ENCODE measurements around the gene ZBTB32. TPM values are rescaled to one million over a fixed set of nuclear protein-coding genes. Genes with fewer than 3 reads are reported as not detected.

Gene ZBTB32
- total RNA-seq, 1 experiment from 2014 or later: not detected

DNA sequence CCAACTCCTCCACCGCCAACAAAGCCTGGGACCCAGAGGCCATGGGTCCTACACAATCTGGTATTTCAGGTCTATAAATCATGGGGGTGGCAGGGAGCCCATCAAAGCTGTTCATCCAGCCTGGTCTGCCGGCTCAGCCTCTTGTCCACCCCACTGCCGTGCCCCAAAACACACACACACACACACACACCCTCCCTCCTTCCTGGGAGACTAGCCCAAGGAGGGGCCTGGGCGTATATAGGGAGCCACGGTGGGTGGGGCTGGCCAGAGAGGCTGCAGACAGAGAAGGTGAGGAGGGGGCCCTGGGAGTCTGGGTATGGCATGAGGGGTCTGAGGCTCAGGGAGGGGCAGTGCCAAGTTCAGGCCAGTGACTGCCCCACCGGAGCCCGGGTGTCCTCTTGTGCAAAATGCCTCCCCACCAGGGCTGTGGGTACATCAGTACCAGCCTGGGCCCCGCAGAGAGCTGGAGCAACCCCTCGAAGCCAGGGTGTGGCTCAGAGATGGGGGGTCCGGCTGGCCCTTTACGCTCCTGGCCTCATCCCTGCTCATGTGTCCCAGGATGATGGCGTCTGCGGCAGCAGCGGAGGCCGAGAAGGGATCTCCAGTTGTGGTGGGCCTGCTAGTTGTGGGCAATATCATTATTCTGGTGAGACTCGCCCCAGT, 38.0 kb upstream of the ZBTB32 start, which contains the start of gene UPK1A:
TSS of gene UPK1A (plus strand) at position 267 of the 663 bp plus-strand sequence. CDS start at position 563, 296 bp downstream.
- intact Hi-C loops (cut with micrococcal nuclease): no loop called here
- Histone ChIP-seq H3K4me3 (replicated peaks in 1 of 2; ENCODE audit: low read depth in 1 of 2, low read length in 2 of 2) (no peak within 1 kb of the TSS), H3K27ac (ENCODE audit: low read depth, low read length) (no peak within 1 kb of the TSS), H3K27me3 (ENCODE audit: insufficient read depth, low read length) (peaks cover 5% of the 10 kb centered on the region; the same call in 1 of the 2 replicates), H4K20me1 (ENCODE audit: insufficient read depth) (no peaks in the 10 kb centered on the region), H3K4me2 (ENCODE audit: low read length) (no peak within 1 kb of the TSS), H3K4me1 (ENCODE audit: control insufficient read depth in 1 of 2, insufficient read depth in 2 of 2, low read length in 2 of 2) (no peaks in the 10 kb centered on the region), H3K9ac (ENCODE audit: low read length) (no peak within 1 kb of the TSS), H3K9me3 (ENCODE audit: control insufficient read depth in 1 of 2, insufficient read depth in 1 of 2, low read depth in 1 of 2, low read length in 2 of 2) (no peaks in the 10 kb centered on the region), H3K36me3 (ENCODE audit: control insufficient read depth in 1 of 2, insufficient read depth in 2 of 2, low read length in 2 of 2) (no peaks in the 10 kb centered on the region), H3K79me2 (ENCODE audit: insufficient read depth, low read length) (no peaks in the 10 kb centered on the region), H3K9me2 (ENCODE audit: insufficient read depth) (no peaks in the 10 kb centered on the region), H2AFZ (ENCODE audit: low read depth, low read length, poor library complexity, severe bottlenecking) (no peak within 1 kb of the TSS)
- ChIA-PET RAD21 (ENCODE audit: low non-redundant PET in 1 of 2, low total read pairs in 2 of 2, uncharacterized antibody in 2 of 2, unreplicated experiment in 2 of 2) (no interaction called here), CTCF (no interaction called here), POLR2A (no interaction called here)
- DNase-seq (ENCODE audit: low read depth, low spot score): no peak
- TF ChIP-seq FOSL1 (IDR thresholded peaks at IDR 0.05; ENCODE audit: low read depth): no peak
- TF ChIP-seq EGR1 (IDR thresholded peaks at IDR 0.05; ENCODE audit: low read depth): no peak
- TF ChIP-seq POLR2AphosphoS5 (IDR thresholded peaks at IDR 0.05; ENCODE audit: low read depth, low read length): no peak
- BruUV-seq (replicated peaks): no TSS peak
- ATAC-seq: no peak

DNA sequence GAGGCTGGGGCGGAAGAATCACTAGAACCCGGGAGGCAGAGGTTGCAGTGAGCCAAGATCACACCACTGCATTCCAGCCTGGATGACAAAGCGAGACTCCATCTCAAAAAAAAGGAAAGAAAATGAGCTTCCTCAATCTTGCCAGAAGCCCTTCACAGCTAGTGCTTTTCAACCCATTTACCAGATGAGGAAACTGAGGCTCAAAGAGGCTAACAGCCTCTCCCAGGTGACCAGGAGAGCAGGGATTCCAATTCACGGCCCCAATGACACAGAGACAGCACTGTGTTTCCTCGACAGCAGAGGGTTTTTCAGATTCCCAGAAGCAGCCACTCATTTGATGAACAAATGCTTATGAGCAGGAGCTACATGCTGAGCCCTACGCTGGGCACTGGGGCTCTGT, 34.8 kb upstream of the ZBTB32 start:
- H3K36me3 ChIP-seq (ENCODE audit: control insufficient read depth in 1 of 2, insufficient read depth in 2 of 2, low read length in 2 of 2): no peaks in the 10 kb centered on the region
- no peak overlapping the region for H3K4me2 ChIP-seq (ENCODE audit: low read length)
- H3K4me3 ChIP-seq (replicated peaks in 1 of 2; ENCODE audit: low read depth in 1 of 2, low read length in 2 of 2): no peak overlapping the region
- H3K27ac ChIP-seq (ENCODE audit: low read depth, low read length): no peak overlapping the region
- peaks cover 2 to 17% of the 10 kb centered on the region in 2 experiments; a peak in 2 of 4 replicates for H3K4me1 ChIP-seq (ENCODE audit: control insufficient read depth in 1 of 2, insufficient read depth in 2 of 2, low read length in 2 of 2)
- H3K27me3 ChIP-seq (ENCODE audit: insufficient read depth, low read length): peaks cover 5% of the 10 kb centered on the region; the same call in 1 of the 2 replicates
- intact Hi-C loops (cut with micrococcal nuclease): no loop called here
- ChIA-PET RAD21 (ENCODE audit: low non-redundant PET in 1 of 2, low total read pairs in 2 of 2, uncharacterized antibody in 2 of 2, unreplicated experiment in 2 of 2) (no interaction called here), POLR2A (no interaction called here), CTCF (no interaction called here)
- TF ChIP-seq CBX3 (IDR thresholded peaks at IDR 0.05; ENCODE audit: low read depth): no peak
- TF ChIP-seq RAD21 (IDR thresholded peaks at IDR 0.05; ENCODE audit: low read depth): no peak
- TF ChIP-seq CEBPB (IDR thresholded peaks at IDR 0.05; ENCODE audit: low read depth): no peak
- no peak for TF ChIP-seq MAX (IDR thresholded peaks at IDR 0.05)
- no peak for TF ChIP-seq SRF (IDR thresholded peaks at IDR 0.05; ENCODE audit: low read depth)
- no peak for TF ChIP-seq POLR2AphosphoS5 (IDR thresholded peaks at IDR 0.05; ENCODE audit: low read depth, low read length)
- TF ChIP-seq FOSL1 (IDR thresholded peaks at IDR 0.05; ENCODE audit: low read depth): no peak
- TF ChIP-seq, protein P1, sequence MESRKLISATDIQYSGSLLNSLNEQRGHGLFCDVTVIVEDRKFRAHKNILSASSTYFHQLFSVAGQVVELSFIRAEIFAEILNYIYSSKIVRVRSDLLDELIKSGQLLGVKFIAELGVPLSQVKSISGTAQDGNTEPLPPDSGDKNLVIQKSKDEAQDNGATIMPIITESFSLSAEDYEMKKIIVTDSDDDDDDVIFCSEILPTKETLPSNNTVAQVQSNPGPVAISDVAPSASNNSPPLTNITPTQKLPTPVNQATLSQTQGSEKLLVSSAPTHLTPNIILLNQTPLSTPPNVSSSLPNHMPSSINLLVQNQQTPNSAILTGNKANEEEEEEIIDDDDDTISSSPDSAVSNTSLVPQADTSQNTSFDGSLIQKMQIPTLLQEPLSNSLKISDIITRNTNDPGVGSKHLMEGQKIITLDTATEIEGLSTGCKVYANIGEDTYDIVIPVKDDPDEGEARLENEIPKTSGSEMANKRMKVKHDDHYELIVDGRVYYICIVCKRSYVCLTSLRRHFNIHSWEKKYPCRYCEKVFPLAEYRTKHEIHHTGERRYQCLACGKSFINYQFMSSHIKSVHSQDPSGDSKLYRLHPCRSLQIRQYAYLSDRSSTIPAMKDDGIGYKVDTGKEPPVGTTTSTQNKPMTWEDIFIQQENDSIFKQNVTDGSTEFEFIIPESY (IDR thresholded peaks at IDR 0.05; ENCODE audit: extremely low read depth, insufficient replicate concordance, low read length): no peak
- TF ChIP-seq EZH2phosphoT487 (IDR thresholded peaks at IDR 0.05; ENCODE audit: borderline replicate concordance): no peak
- ATAC-seq (no peak), DNase-seq (ENCODE audit: low read depth, low spot score) (no peak)
- H3K79me2 ChIP-seq (ENCODE audit: insufficient read depth, low read length): no peaks in the 10 kb centered on the region
- H2AFZ ChIP-seq (ENCODE audit: low read depth, low read length, poor library complexity, severe bottlenecking): no peak overlapping the region
- no peaks in the 10 kb centered on the region for H3K9me3 ChIP-seq (ENCODE audit: control insufficient read depth in 1 of 2, insufficient read depth in 1 of 2, low read depth in 1 of 2, low read length in 2 of 2)
- no peak overlapping the region for H3K9ac ChIP-seq (ENCODE audit: low read length)
- no peaks in the 10 kb centered on the region for H4K20me1 ChIP-seq (ENCODE audit: insufficient read depth)
- no peaks in the 10 kb centered on the region for H3K9me2 ChIP-seq (ENCODE audit: insufficient read depth)
- no TSS peak for BruUV-seq (replicated peaks)

Data from HCT116 (cell line).